HG03108 (cell line): ENCODE measurements around the gene TMEM107.

Source experiments
- ATAC-seq: cut with Tn5 transposase; IDR thresholded peaks from one replicate; pipeline ENCODE4 v1.9.1; 2021; ENCODE audit warnings: moderate library complexity; ENCODE audit not compliant: unreplicated experiment

TMEM107 gene

GRCh38 chr17:8162997-8163977, 12.9 kb downstream of the TMEM107 start:
- no peak for ATAC-seq

GRCh38 chr17:8162233-8162996, 13.8 kb downstream of the TMEM107 start, which contains the start of gene VAMP2:
VAMP2 (minus strand) TSS chr17:8162948; CDS start chr17:8162879, 69 bp downstream.
- ATAC-seq, result peak; percentile 28

- ATAC-seq, result no peak
Observed at GRCh38 chr17:8161289-8162232, 14.6 kb downstream of the TMEM107 start.

- ATAC-seq, result no peak
Observed at GRCh38 chr17:8160741-8161221, 15.4 kb downstream of the TMEM107 start.

- no peak for ATAC-seq
Observed at GRCh38 chr17:8160224-8160577, 16.0 kb downstream of the TMEM107 start.

- no peak for ATAC-seq
Observed at GRCh38 chr17:8159459-8160223, 16.5 kb downstream of the TMEM107 start.

GRCh38 chr17:8159032-8159400, 17.2 kb downstream of the TMEM107 start:
- no peak for ATAC-seq

GRCh38 chr17:8158267-8159031, 17.7 kb downstream of the TMEM107 start:
- no peak for ATAC-seq

GRCh38 chr17:8156246-8156992, 19.8 kb downstream of the TMEM107 start:
- peak; percentile 66 for ATAC-seq

GRCh38 chr17:8155996-8156245, 20.3 kb downstream of the TMEM107 start:
- ATAC-seq, result no peak

- ATAC-seq, result no peak
Observed at GRCh38 chr17:8155231-8155995, 20.8 kb downstream of the TMEM107 start.

- ATAC-seq, result no peak
Observed at GRCh38 chr17:8154608-8155155, 21.5 kb downstream of the TMEM107 start.

GRCh38 chr17:8153957-8154607, 22.1 kb downstream of the TMEM107 start:
- no peak for ATAC-seq

- ATAC-seq, result no peak
Observed at GRCh38 chr17:8153525-8153956, 22.6 kb downstream of the TMEM107 start.

GRCh38 chr17:8153031-8153451, 23.1 kb downstream of the TMEM107 start:
- ATAC-seq, result no peak

- peak; percentile 23 for ATAC-seq
Observed at GRCh38 chr17:8152112-8152775, 23.9 kb downstream of the TMEM107 start, which contains the start of gene PER1. PER1 (minus strand) TSS chr17:8152404; CDS start chr17:8150706, 1,698 bp downstream.
